CD4-positive, alpha-beta T cell treated with Interleukin-15 for 4 hours (primary cell): ENCODE measurements around the gene SYNE2.
"Not testable (repeated sequence)": the region's sequence is repeated elsewhere in the genome, so short reads cannot be mapped to it uniquely, and the experiment has no call there.

Source experiments
- DNase-seq: peaks from one replicate; pipeline ENCODE4 v3.0.0-alpha.2; 2020; ENCODE audit warnings: low spot score

SYNE2 gene

GRCh38 chr14:64119500-64119899 is 266.7 kb downstream of the SYNE2 start:
- no peak for DNase-seq

DNA sequence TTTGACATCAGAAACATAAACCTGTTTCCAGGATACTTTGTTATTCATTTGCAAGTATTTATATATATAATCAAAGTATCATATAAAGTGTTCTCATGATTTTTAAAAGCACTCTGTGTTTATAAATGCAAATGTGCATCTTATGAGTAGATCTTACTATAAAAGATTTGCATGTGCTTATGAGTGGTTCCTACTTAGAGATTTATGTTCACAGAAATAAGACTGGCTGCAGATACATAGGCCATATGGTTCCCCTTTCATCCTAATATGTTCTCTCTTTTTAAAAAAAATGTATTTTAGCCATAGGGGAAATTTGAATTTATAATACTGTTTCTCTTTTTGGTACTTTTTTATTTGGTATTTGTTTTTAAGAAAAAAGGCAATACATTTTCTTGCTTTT is 267.2 kb downstream of the SYNE2 start:
- DNase-seq: no peak

DNA sequence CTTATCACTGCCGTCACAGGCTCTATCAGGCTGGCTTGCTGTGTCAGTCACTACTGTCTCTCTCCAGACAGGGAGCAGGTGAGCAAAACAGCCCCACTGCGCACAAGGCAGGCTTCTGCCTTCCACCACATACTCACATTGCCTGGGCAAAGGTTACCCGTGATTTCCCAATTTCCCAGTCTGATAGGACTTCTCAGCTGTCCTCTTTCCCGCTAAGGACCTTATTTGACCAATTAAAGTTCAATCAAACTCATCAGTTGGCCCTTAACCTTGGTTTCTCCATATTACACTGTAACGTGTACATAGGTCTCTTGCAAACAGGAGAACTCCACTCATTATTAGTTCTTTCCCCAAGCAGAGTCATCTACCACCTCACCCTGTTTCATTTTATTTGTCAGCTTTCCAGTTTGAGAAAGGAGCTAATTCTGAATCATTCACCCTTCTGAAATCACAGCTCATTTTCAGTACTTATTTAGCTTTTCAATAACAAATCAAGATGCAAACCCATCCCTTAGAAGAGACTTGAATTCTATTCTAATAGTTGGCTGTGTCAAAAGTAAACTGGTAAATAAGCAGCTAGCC is 270.5 kb downstream of the SYNE2 start:
- no peak for DNase-seq

- DNase-seq: no peak
Measured at GRCh38 chr14:64125270-64125669, 272.5 kb downstream of the SYNE2 start.

- no peak for DNase-seq
Measured at GRCh38 chr14:64126548-64126947, 273.7 kb downstream of the SYNE2 start.

GRCh38 chr14:64137657-64138290 is 285.0 kb downstream of the SYNE2 start:
- DNase-seq: no peak

DNA sequence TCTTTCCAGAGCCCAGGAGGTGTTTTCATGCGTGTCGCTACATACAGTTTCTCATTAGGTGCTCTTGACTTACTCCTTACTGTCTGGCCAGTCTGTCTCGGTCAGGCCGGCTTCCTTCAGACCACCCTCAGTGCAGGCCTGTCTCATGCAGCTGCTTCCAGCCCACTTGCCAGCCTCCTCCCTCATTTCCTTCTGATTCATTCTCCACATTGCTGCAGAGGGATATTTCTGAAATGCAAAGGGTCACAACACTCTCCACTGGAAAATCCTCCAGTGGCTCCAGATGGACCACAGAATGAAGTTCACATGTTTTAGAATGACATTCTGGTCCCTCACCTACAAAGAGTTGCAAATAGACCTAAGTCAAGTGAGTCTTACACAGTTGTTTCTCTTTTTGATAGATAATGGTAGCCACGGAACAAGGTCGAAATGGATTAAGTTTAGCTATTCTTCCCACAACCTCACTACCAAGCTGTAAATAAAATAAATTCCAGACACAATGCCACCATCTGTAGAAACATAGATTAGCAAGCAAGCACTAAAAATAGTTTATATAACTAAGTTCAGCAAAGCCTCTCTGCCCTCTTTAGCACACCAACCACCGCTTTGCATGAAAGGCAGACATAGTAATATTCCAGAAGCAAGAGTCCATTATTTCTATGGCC is 294.5 kb downstream of the SYNE2 start:
- no peak for DNase-seq

GRCh38 chr14:64149921-64150320 is 297.1 kb downstream of the SYNE2 start:
- DNase-seq: no peak

- DNase-seq: no peak
Measured at GRCh38 chr14:64158608-64159007, 305.8 kb downstream of the SYNE2 start.

GRCh38 chr14:64159588-64159987 is 306.8 kb downstream of the SYNE2 start:
- DNase-seq: no peak

DNA sequence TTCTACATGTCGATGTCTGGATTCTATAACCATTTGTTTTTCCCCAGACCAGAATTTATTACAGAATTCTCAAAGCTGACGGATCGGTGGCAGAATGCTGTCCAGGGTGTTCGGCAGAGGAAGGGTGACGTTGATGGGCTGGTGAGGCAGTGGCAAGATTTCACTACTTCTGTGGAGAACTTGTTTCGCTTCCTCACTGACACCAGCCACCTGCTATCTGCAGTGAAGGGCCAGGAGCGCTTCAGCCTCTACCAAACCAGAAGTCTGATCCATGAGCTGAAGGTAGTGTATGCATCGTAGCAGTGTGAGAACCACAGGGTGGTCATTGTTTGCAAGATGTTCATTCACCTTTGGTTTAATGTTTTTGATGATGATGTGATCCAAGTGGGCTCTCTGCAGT is 317.4 kb downstream of the SYNE2 start:
- DNase-seq: no peak

- no peak for DNase-seq
Measured at GRCh38 chr14:64174922-64175782, 322.3 kb downstream of the SYNE2 start.

DNA sequence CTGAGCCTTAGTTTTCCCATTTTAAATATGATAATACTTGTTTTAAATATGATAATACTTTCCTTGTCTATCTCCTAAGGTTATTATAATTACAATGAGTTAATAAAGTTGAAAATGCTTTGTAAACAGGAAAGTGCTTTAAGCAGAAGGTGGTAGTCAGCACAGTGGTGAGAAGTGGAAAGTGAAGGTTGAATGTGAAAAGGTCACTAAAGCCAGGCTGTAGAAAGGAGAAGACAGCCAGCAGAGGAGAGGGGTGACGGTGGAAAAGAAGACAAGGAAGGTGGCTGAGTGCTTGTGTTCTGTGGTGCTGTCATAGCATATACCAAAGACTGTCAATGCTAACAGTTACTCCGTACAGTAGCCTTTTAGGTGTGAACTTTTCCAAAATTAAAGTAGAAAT is 323.5 kb downstream of the SYNE2 start:
- no peak for DNase-seq

- peak; percentile 10 for DNase-seq
Measured at GRCh38 chr14:64178814-64179213, 326.0 kb downstream of the SYNE2 start.

- not testable (repeated sequence) for DNase-seq
Measured at GRCh38 chr14:64182908-64183307, 330.1 kb downstream of the SYNE2 start.

GRCh38 chr14:64184103-64184729 is 331.4 kb downstream of the SYNE2 start:
- DNase-seq: no peak

DNA sequence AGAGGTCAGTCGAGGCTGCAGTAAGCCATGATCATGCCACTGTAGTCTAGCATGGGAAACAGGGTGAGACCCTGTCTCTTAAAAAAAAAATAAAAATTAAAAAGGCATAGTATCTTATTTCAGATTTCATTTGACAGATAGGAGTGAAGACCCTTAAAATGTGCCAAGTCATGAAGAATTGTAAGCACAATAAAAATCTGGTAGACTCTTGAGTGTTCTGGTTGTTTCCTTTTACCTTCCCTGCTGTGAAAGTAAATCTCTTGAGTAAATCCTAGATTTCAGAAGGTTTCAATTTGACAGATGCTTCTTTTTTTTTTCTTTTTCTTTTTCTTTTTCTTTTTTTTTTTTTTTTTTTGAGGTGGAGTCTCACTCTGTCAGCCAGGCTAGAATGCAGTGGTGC is 332.4 kb downstream of the SYNE2 start:
- no peak for DNase-seq

DNA sequence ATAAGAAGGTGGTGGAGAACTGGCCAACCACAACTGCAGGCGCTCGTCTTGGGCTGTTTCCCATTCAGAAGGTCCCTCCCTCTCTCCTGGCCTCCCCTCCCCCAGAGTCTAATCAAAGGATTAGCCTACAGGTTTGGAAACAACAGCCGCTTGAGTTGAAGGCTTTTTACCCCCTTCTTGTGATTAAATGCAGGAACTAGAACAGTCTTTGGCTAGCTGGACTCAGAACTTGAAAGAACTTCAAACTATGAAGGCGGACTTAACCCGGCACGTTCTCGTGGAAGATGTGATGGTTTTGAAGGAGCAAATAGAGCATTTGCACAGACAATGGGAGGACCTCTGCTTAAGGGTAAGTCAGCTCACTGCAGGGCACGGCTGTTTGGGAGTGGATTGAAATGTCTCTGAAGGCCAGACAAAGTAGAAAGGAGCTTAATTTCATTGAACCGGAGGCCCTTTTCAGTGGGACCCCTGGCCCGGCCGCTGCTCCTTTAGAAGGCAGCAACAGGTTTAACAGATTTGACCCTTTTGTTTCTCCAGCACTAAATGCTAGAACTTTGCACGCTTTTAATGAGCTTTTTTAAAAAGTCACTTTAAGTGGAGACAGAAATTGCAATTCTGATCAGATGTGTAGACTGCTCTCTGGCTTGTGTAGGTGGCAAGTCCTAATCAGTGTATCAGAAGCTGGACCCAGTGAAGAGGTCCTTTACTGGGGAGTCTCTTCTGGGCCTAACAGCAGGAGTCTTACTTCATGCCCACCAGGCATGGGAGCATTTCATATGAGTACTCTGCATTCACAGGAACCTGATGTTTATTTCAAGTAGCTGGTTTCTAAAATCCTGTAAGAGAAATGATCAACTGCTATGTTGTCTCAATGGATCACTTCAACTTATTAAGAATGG is 333.7 kb downstream of the SYNE2 start:
- DNase-seq: no peak

DNA sequence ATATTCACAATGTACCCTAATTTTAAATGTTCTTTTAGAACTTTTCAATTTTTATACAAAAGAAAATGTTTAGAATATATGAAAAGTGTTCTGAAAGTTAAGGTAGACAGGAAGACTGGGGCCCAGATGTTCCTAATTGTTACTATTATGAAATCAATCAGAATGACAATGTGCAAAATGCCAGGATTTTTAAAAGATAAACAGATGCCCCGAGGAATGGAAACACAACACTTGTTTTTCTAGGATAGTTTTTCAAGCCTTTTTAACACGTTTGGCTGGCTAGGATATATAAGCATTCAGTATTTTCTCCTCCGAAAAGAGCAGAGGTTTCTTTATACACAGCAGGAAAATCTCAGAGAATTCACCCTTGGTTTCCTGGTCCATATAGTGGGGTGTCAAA is 334.5 kb downstream of the SYNE2 start:
- DNase-seq: no peak

DNA sequence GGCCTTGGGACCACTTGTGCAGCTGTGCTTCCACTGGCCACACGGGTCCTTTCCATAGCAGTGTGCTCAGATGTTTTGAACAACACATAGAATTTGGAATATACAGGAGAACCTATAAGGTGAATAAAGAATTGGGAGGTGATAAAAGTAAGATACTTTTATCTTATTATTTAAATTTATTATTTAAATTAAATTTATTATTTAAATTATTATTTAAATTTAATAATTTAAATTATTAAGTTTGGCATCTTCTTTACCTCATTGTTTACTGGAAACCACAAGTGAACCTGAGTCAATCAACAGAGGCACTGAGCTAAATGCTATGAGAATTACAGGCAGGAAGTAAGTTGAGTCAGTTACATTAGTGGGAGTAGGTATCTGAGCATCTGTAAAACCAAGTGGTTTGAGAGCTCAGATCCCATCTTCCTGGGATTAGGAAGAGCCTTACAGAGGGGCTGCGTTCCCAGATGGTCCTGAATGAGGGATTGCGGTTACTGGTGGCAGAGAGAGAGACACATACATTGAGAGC is 338.2 kb downstream of the SYNE2 start:
- DNase-seq: no peak

DNA sequence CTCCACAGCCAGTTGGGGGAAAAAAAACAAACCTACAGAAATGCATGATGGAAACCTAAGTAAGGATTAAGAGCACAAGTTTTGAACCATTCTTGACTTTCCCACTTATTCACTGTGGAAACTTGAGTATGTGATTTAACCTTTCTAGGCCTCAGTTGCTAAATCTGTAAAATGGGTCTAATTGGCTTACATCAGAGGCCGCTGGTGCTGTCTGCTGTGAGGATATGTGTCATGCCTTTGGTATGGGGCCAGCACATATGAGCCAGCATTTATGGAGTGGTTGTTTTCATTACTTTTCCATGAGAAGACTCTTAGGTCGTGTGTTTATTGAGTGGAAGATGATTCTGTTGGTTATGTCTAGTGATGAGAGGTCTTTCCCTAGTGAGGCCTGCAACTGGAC is 339.0 kb downstream of the SYNE2 start:
- DNase-seq: no peak
